ENCODE results near the gene CYTIP.

CYTIP gene

DNA sequence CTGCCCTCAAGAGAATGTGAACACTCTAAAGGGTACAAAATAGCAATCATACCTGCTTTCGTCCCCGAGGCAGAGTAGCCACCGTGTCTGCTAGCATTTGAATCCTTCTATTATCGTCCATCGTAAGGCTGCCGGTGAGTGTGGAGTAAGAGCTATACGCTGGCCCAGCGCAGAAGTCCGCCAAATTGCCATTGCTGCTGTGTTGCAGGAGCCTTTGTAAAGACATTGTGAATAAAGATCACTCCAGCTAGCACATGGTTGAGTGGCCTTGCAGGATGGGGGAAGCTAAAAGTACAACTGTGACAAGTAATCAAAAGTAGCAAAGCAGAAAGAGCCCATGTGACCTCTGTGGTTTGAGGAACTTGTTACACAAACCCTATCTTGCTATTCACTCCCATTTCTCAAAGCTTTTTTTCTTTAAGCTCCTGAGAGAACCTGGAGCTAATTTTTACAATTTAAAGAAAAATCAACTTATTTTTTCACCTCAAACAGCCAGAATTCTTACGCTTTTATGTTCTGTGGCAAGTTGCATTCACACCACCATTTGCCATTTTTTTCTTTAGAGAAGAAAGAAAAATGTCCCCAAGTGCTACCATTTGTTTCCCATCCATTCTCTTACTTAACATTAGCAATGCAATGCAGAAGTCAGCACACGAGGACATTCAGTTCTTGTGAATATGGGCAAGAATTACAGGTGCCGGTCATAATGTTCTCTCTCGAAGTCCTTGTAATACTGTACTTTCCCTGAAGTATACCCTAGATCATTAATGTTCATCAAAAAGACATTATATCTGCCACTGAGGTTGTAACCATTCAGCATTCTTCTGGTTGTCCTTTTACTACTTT lies at the start of gene CYTIP:
Gene CYTIP (minus strand): TSS at position 295 of the 846 bp plus-strand sequence. CDS start 69 bp downstream, at position 226.
- DNase-seq (ENCODE audit: low spot score) = peak; percentile 52

DNA sequence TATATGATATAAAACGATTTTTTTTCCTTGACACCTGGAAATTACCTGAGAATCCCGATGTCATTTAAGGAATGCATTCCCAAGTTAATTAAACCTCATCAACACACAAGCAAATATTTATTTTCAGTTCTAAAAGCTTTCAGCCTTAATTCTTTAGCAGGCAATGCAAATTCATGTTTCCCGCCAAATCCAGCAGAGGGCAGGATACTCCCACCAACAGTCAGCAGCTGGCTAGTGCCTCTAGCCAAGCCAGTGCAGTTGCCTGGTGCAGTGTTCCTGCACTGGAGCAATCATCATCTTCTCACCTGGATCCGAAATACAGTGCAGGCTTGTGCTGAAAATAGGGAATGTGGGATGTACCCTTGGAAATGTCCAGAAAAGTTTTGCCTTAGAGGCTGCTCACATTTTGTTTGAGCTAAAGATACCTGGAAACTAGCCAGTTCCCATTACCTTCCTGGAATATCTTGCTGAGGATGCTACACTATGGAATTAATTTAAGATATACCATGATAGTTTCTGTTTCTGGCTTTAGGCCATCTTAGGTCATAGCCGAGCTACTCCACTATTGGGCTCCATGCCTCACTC lies 48.4 kb upstream of the CYTIP start:
- peak; percentile 70 for DNase-seq (ENCODE audit: low spot score)

DNA sequence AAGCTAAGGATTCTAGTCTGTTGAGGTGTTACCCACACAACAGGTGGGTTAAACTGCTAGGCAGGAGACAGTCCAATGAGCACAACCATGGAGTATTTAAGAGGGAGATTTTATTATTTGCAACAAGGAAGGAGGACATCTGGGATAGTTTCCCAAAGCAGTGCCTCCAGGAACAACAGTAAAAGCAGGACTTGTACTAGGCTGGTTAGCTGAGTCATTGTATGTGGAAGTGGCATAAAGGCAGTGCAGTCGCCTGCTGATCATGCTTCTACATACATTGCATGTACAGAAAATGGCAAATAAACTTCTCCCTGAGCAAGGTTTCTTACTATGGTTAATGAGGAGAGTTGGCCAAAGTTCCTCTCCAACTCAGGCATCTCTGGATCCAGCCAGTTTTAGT lies 46.1 kb upstream of the CYTIP start:
- no peak for DNase-seq (ENCODE audit: low spot score)

GRCh38 chr2:157488877-157489276 lies 45.0 kb upstream of the CYTIP start:
- DNase-seq (ENCODE audit: low spot score) = no peak

DNA sequence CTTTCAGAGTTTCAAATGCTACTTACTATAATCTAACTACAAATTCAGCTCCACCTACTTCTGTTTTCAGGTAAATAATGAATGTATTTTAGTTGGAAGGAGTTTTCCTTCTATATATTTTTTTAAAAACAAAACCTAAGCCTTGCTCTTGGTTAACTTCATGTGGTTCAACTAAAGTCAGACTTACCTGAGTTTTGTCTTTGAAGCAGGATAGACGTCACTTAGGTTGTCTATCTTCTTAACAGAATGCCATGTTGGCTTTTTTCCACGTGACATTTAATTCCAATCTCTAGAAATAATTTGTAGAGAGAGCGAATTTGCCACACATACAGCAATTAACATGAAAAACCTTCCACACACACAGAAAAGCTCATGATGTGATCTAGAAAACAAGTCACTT lies 43.9 kb upstream of the CYTIP start:
- DNase-seq (ENCODE audit: low spot score) = no peak

GRCh38 chr2:157487271-157487610 lies 43.4 kb upstream of the CYTIP start:
- no peak for DNase-seq (ENCODE audit: low spot score)

DNA sequence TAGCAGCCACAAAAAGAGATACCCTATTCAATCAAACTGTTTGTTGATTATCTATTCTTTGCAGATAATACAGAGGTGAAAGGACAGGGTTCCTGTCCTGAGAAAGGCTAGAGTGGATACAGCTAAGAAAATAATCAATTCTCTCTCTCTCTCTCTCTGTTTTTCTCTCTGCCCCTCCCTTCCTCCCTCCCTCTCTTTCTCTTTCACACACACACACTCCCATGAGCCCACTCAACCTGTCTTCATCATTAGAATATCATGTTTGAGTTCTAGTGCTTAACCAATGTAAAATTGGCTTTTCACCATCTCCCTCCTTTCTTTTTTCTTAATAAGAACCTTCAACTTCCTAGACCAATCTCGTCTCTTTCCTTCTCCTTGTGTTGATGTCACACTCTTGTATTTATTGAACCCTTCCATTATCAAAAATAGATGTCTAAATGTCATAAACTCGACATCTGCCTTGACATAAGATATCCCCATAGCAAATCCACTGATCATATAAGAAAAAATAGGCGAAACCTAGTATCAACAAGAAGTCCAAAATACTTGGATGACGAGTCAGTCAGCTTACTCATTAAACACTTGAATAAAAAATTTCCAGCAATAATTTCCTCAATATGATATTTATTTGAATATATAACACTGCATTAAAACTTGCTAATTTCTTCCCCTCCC lies 42.8 kb upstream of the CYTIP start:
- no peak for DNase-seq (ENCODE audit: low spot score)

- no peak for DNase-seq (ENCODE audit: low spot score)
These were observed 36.5 kb upstream of the CYTIP start for GRCh38 chr2:157480182-157480961.

GRCh38 chr2:157479081-157480027 lies 35.5 kb upstream of the CYTIP start:
- DNase-seq (ENCODE audit: low spot score) = no peak

- no peak for DNase-seq (ENCODE audit: low spot score)
These were observed 34.0 kb upstream of the CYTIP start for GRCh38 chr2:157477919-157478318.

DNA sequence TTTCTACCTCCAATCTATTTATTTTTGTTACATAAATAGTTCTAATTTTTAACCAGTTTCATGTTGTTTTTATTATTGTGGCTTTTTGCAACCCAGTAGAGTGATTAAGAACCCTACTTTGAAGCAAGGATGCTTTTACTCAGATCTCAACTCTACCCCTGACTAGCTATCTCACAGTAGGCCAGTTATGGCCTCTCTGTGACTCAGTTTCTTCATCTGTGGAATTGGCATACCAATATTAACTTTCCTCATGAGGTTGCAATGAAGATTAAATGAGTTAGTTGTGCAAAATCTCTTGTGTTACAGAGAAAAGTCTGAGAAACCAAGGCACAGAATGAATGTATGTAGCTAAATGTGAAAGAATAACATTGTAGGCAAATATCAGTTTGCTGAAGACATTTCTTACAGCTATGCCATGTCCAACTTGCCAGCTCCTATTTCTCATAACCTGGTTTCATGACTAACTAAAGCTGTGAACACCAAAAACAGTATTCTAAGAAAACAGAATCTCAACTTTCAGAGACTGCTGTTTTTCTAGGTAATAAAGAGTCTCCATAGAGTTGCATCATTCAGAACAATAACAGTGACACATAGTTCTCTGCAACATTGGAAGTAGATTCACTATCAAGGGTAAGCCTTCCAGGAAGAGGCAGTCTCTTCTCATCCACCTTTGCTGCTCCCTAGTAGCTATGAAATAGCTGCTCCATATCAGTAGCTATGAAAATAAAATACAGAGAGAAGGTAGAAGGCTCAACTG lies 33.2 kb upstream of the CYTIP start:
- no peak for DNase-seq (ENCODE audit: low spot score)

DNA sequence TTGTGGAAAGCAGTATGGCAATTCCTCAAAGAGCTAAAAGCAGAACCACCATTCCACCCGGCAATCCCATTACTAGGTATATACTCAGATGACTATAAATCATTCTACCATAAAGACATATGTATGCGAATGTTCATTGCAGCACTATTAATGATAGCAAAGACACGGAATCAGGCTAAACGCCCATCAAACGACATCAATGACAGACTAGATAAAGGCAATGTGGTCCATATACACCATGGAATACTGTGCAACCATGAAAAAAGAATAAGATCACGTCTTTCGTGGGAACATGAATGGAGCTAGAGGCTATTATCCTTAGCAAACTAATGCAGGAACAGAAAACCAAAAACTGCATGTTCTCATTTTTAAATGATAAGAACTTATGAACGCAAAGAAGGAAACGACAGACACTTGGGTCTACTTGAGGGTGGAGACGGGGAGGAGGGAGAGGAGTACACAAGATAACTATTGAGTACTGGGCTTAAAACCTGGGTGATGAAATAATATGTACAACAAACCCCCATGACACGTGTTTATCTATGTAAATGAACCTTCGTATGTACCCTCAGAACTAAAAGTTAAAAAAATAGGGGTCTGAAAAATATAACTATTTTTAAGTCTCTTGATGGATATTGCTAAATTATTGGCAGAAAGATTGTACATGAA lies 32.0 kb upstream of the CYTIP start:
- DNase-seq (ENCODE audit: low spot score) = no peak

DNA sequence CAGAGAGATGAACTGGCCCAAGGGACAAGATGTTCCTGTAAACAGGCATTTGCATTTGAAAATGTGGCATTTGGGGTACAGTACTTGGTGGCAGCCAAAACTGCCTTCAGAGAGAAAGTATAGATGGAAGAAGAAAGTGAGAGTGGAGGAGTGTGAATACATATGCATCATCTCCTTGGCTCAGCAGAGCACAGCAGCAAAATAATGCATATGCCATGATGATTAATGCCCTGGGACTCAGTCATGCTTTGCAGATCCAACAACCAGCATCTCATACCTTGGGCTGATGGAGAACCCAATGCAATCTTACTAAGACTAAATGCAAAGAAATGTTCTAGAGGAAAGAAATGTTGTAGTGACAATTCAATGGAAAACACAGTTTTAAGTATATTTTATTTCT lies 29.7 kb upstream of the CYTIP start:
- DNase-seq (ENCODE audit: low spot score) = no peak

GRCh38 chr2:157471078-157471477 lies 27.2 kb upstream of the CYTIP start:
- no peak for DNase-seq (ENCODE audit: low spot score)

- no peak for DNase-seq (ENCODE audit: low spot score)
These were observed 26.4 kb upstream of the CYTIP start for GRCh38 chr2:157470321-157470720.

- DNase-seq (ENCODE audit: low spot score) = no peak
These were observed 25.8 kb upstream of the CYTIP start for GRCh38 chr2:157469726-157470125.

- no peak for DNase-seq (ENCODE audit: low spot score)
These were observed 25.2 kb upstream of the CYTIP start for GRCh38 chr2:157468931-157469708.

- no peak for DNase-seq (ENCODE audit: low spot score)
These were observed 22.9 kb upstream of the CYTIP start for GRCh38 chr2:157466764-157467163.

- no peak for DNase-seq (ENCODE audit: low spot score)
These were observed 21.7 kb upstream of the CYTIP start for GRCh38 chr2:157465554-157465953.
